H1 (cell line): ENCODE measurements around the gene MAML1. TPM values are rescaled to one million over a fixed set of nuclear protein-coding genes. Genes with fewer than 3 reads are reported as not detected.

ENCODE experiments used
- GABPA ChIP-seq: IDR thresholded peaks from 2 replicates; pipeline ENCODE4 v1.6.1; 2011; ENCODE audit warnings: mild to moderate bottlenecking, low read length, moderate library complexity, borderline replicate concordance; ENCODE audit not compliant: insufficient read depth
- polyA plus RNA-seq, 7 experiments: library from polyadenylated mRNA; depleted of rRNA in 3 of 7; stranded (reverse) in 5 of 7; unstranded in 2 of 7; fragments of >200 nt in 5 of 7; fragments of 200-250 nt in 2 of 7; gene quantifications; 1 replicate in 5 of 7; 2 replicates in 1 of 7; 4 replicates in 1 of 7; pipeline versions ENCODE4 v1.2.1 to v1.2.3, GENCODE V29; 2011 to 2013; ENCODE audit warnings: missing spikeins in 2 of 7, mixed read lengths in 2 of 7
- total RNA-seq: library from RNA; stranded (reverse); fragmentation: NEBNext Ultra II Directional; extraction: Animal tissue kit (Norgen Biotek cat#: 25700); gene quantifications from 2 replicates; pipeline ENCODE4 v1.2.1, GENCODE V29; 2021

MAML1 gene
- total and polyA plus RNA-seq, 2 of the 8 experiments (the other 6 are each of a cell fraction or from before 2014, with no cell fraction given) = 17.1 to 41.9 TPM

DNA sequence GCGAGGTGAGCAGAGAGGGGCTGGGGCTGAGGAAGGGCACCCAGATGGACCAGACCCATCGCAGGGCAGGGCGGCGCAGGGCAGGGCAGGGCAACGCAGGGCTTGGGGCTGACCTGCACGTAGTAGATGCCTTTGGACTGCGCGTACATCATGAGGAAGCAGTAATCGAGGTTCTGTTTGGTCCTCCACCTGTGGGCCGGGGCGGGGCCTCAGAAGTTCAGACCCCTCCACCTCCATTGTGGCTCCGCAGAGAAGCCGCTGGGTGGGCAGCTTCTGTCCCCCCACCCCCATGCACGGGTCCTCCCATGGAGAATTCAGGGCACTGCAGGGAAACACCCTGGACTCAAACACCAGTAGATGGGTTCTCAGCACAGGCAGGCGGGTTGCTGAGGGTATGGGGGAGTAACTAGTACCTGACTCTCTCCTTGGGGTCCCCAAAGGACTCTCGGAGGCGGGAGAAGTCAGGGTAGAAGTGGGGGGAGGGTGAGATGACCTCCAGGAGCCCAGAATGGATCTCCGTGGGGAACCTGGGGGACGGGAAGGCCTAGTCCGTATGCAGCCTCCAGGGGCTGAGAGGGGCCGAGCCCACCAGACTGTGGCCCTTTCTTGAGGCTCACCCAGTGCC is 67.6 kb downstream of the MAML1 start (continued):
- TF ChIP-seq GABPA = no peak
- TF ChIP-seq, all 59 proteins: peak for 0
